ENCODE data around the gene RANBP9. TPM values are rescaled to one million over a fixed set of nuclear protein-coding genes. Genes with fewer than 3 reads are reported as not detected.

Gene RANBP9
- total and polyA plus RNA-seq, 2 donors (not counting 3 experiments of a cell fraction or from before 2014, with no cell fraction given) = 15.1 to 40.2 TPM

- ChIA-PET CTCF (interaction anchor here (1.1 to 3.0 kb wide), 4 partner anchors 8 to 315 kb away, joined by 3 to 25 read pairs (median 8); no protein-coding TSS in a partner anchor), POLR2A (no interaction called here)
- Histone ChIP-seq H3K27me3 (ENCODE audit: control insufficient read depth in 2 of 2, insufficient read depth in 2 of 2, low read length in 2 of 2) (no peaks in the 10 kb centered on the region), H3K9ac (replicated peaks; ENCODE audit: extremely low read depth, insufficient read depth, low read length) (no peak overlapping the region), H3K36me3 (ENCODE audit: control insufficient read depth in 2 of 2, extremely low read depth in 1 of 2, insufficient read depth in 2 of 2, low read length in 2 of 2) (peaks cover 8 to 35% of the 10 kb centered on the region in 2 experiments), H2AFZ (ENCODE audit: low read depth, low read length) (no peak overlapping the region), H3K9me1 (replicated peaks; ENCODE audit: control insufficient read depth, extremely low read depth, insufficient read depth, low read length) (no peaks in the 10 kb centered on the region), H4K20me1 (replicated peaks; ENCODE audit: control insufficient read depth, extremely low read depth, insufficient read depth, low read length) (no peaks in the 10 kb centered on the region), H3K79me2 (ENCODE audit: control insufficient read depth, insufficient read depth, low read length) (peaks cover 28% of the 10 kb centered on the region), H3K4me3 (replicated peaks in 1 of 3; ENCODE audit: insufficient read depth in 1 of 3, low read depth in 1 of 3, low read length in 3 of 3) (no peak overlapping the region), H3K27ac (ENCODE audit: insufficient read depth, low read depth, low read length) (no peak overlapping the region), H3K9me3 (replicated peaks; ENCODE audit: control insufficient read depth, insufficient read depth, low read length) (no peaks in the 10 kb centered on the region), H3K4me1 (ENCODE audit: control insufficient read depth, extremely low read depth, insufficient read depth, low read length) (peaks cover 17% of the 10 kb centered on the region), H3K4me2 (ENCODE audit: insufficient read depth, low read length) (peak overlapping the region; percentile 70)
- FAIRE-seq (no peak), DNase-seq (ENCODE audit: low read depth, low spot score) (no peak)
- no TSS peak for BruUV-seq (replicated peaks)
- no peak for TF ChIP-seq POLR2A (IDR thresholded peaks at IDR 0.05; ENCODE audit: low read depth, low read length)
- TF ChIP-seq FOS (IDR thresholded peaks at IDR 0.05; ENCODE audit: borderline replicate concordance, insufficient read depth, low read length) = no peak
- no peak for TF ChIP-seq POLR2AphosphoS5 (IDR thresholded peaks at IDR 0.05; ENCODE audit: insufficient read depth, low read depth, low read length)
- no peak for TF ChIP-seq JUN (IDR thresholded peaks at IDR 0.05; ENCODE audit: borderline replicate concordance, insufficient read depth, insufficient read length, low read depth)
- no peak for TF ChIP-seq GATA2 (IDR thresholded peaks at IDR 0.05; ENCODE audit: insufficient read depth, insufficient read length, low read depth, low read length)
- TF ChIP-seq MYC (IDR thresholded peaks at IDR 0.05; ENCODE audit: low read depth, low read length) = no peak
- no peak for TF ChIP-seq CTCF (IDR thresholded peaks at IDR 0.05; ENCODE audit: extremely low read depth in 1 of 2, insufficient read depth in 1 of 2, low read depth in 1 of 2, low read length in 2 of 2)
- TF ChIP-seq MAX (IDR thresholded peaks at IDR 0.05; ENCODE audit: insufficient read depth, insufficient read length) = no peak
- no peak for TF ChIP-seq EZH2 (IDR thresholded peaks at IDR 0.05; ENCODE audit: borderline replicate concordance, low read depth, low read length, severe bottlenecking)
- intact Hi-C loops (cut with micrococcal nuclease) = loop anchor here (10.0 kb wide), 1 partner anchor 982 kb away; no protein-coding TSS in a partner anchor
- dilution Hi-C loops (cut with MboI; ENCODE audit: extremely low pct_ligation_motif_present, low sequenced_read_pairs) = no loop called here
These were observed 94.6 kb downstream of the RANBP9 start for GRCh38 chr6:13617066-13617465.

Measured in endothelial cell of umbilical vein (primary cell).